H9 (cell line): ENCODE data around the gene UVRAG. TPM values are rescaled to one million over a fixed set of nuclear protein-coding genes. Genes with fewer than 3 reads are reported as not detected.

Experiments used
- DNase-seq: peaks from one replicate; pipeline ENCODE4 v3.0.0-alpha.2; 2017
- H2AFZ ChIP-seq: one replicate; pipeline ENCODE4 v1.6.1; 2013; ENCODE audit warnings: mild to moderate bottlenecking, low read length, control low read depth, moderate library complexity
- H2AK5ac ChIP-seq: 2 replicates; pipeline ENCODE4 v1.6.1; 2013; ENCODE audit warnings: low read length, control low read depth, mixed read lengths; ENCODE audit not compliant: insufficient read length
- H2BK120ac ChIP-seq: one replicate; pipeline ENCODE4 v1.6.1; 2013; ENCODE audit warnings: low read depth, mild to moderate bottlenecking, low read length, control low read depth, inconsistent platforms; ENCODE audit not compliant: poor library complexity, severe bottlenecking
- H2BK12ac ChIP-seq: 2 replicates; pipeline ENCODE4 v1.6.1; 2013; ENCODE audit warnings: low read length, control low read depth, mixed read lengths, low read depth; ENCODE audit not compliant: insufficient read length
- H2BK15ac ChIP-seq: 2 replicates; pipeline ENCODE4 v1.6.1; 2013; ENCODE audit warnings: low read depth, low read length, control low read depth
- H2BK20ac ChIP-seq: one replicate; pipeline ENCODE4 v1.6.1; 2013; ENCODE audit warnings: low read depth, mild to moderate bottlenecking, low read length, control low read depth, inconsistent platforms; ENCODE audit not compliant: poor library complexity, severe bottlenecking
- H2BK5ac ChIP-seq: 2 replicates; pipeline ENCODE4 v1.6.1; 2013; ENCODE audit warnings: low read length, control low read depth, mixed read lengths; ENCODE audit not compliant: insufficient read length
- H3K14ac ChIP-seq: 2 replicates; pipeline ENCODE4 v1.6.1; 2013; ENCODE audit warnings: low read length, control low read depth; ENCODE audit not compliant: insufficient read depth
- H3K18ac ChIP-seq: 2 replicates; pipeline ENCODE4 v1.6.1; 2013; ENCODE audit warnings: low read depth, mild to moderate bottlenecking, mixed read lengths, low read length, control low read depth; ENCODE audit not compliant: insufficient read length
- H3K23ac ChIP-seq: 2 replicates; pipeline ENCODE4 v1.6.1; 2013; ENCODE audit warnings: low read length, control low read depth, mixed read lengths, low read depth; ENCODE audit not compliant: insufficient read length
- H3K23me2 ChIP-seq: 2 replicates; pipeline ENCODE4 v1.6.1; 2013; ENCODE audit warnings: low read depth, mild to moderate bottlenecking, mixed read lengths, low read length, control low read depth; ENCODE audit not compliant: insufficient read length, poor library complexity, severe bottlenecking
- H3K27ac ChIP-seq: 2 replicates; pipeline ENCODE4 v1.5.1; 2013; ENCODE audit warnings: low read length, control low read depth, mixed read lengths, low read depth; ENCODE audit not compliant: insufficient read length
- H3K27me3 ChIP-seq: 2 replicates; pipeline ENCODE4 v1.6.1; 2013; ENCODE audit warnings: low read length, control low read depth, inconsistent platforms; ENCODE audit not compliant: insufficient read depth
- H3K4ac ChIP-seq: 2 replicates; pipeline ENCODE4 v1.6.1; 2013; ENCODE audit warnings: low read depth, mild to moderate bottlenecking, control low read depth, inconsistent platforms, low read length, moderate library complexity
- H3K4me1 ChIP-seq: 2 replicates; pipeline ENCODE4 v1.6.1; 2013; ENCODE audit warnings: low read length, control low read depth, inconsistent platforms; ENCODE audit not compliant: insufficient read depth
- H3K4me2 ChIP-seq: 2 replicates; pipeline ENCODE4 v1.6.1; 2013; ENCODE audit warnings: low read length, control low read depth, mixed read lengths; ENCODE audit not compliant: insufficient read length, insufficient read depth
- H3K56ac ChIP-seq: 2 replicates; pipeline ENCODE4 v1.6.1; 2013; ENCODE audit warnings: low read depth, mild to moderate bottlenecking, mixed read lengths, low read length, control low read depth; ENCODE audit not compliant: insufficient read length
- H3K79me1 ChIP-seq: 2 replicates; pipeline ENCODE4 v1.6.1; 2013; ENCODE audit warnings: low read depth, mild to moderate bottlenecking, moderate library complexity, low read length, control low read depth, inconsistent platforms; ENCODE audit not compliant: insufficient read depth, poor library complexity, severe bottlenecking
- H3K79me2 ChIP-seq: 2 replicates; pipeline ENCODE4 v1.6.1; 2013; ENCODE audit warnings: low read length, control low read depth, inconsistent platforms; ENCODE audit not compliant: insufficient read depth
- H3K9ac ChIP-seq: 2 replicates; pipeline ENCODE4 v1.6.1; 2013; ENCODE audit warnings: low read length, control low read depth, mixed read lengths; ENCODE audit not compliant: insufficient read length; ENCODE audit errors: extremely low read depth
- H3K9me3 ChIP-seq: one replicate; pipeline ENCODE4 v1.6.1; 2013; ENCODE audit warnings: low read depth, low read length, inconsistent platforms; ENCODE audit not compliant: control insufficient read depth
- H3T11ph ChIP-seq: one replicate; pipeline ENCODE4 v1.6.1; 2013; ENCODE audit warnings: mild to moderate bottlenecking, low read length, control low read depth, inconsistent platforms
- H4K20me1 ChIP-seq: one replicate; pipeline ENCODE4 v1.6.1; 2013; ENCODE audit not compliant: control insufficient read depth, insufficient read length, insufficient read depth
- H4K5ac ChIP-seq: 2 replicates; pipeline ENCODE4 v1.6.1; 2013; ENCODE audit warnings: low read depth, mild to moderate bottlenecking, mixed read lengths, low read length, control low read depth; ENCODE audit not compliant: insufficient read length
- H4K8ac ChIP-seq: replicated peaks from 2 replicates; pipeline ENCODE4 v1.6.1; 2013; ENCODE audit warnings: low read length, control low read depth, mixed read lengths, low read depth; ENCODE audit not compliant: insufficient read length
- H4K91ac ChIP-seq: 2 replicates; pipeline ENCODE4 v1.6.1; 2013; ENCODE audit warnings: low read depth, mild to moderate bottlenecking, moderate library complexity, mixed read lengths, low read length, control low read depth; ENCODE audit not compliant: insufficient read length
- H3K27ac Mint-ChIP-seq, 3 experiments: 2 replicates in 2 of 3; 3 replicates in 1 of 3; pipeline ENCODE4 v1.8.0; 2020 to 2021; ENCODE audit warnings: mixed read lengths in 3 of 3, mild to moderate bottlenecking in 1 of 3, moderate library complexity in 1 of 3
- H3K27me3 Mint-ChIP-seq: 2 replicates; pipeline ENCODE4 v1.8.0; 2021; ENCODE audit warnings: low read depth, mild to moderate bottlenecking, moderate library complexity, mixed read lengths
- H3K36me3 Mint-ChIP-seq, 3 experiments: 2 replicates in 2 of 3; 3 replicates in 1 of 3; pipeline ENCODE4 v1.8.0; 2020 to 2021; ENCODE audit warnings: low read depth in 3 of 3, mixed read lengths in 3 of 3; ENCODE audit not compliant: insufficient read depth in 1 of 3
- H3K4me1 Mint-ChIP-seq, 2 experiments: 2 replicates each; pipeline ENCODE4 v1.8.0; 2020; ENCODE audit warnings: mixed read lengths in 2 of 2
- H3K4me3 Mint-ChIP-seq, 2 experiments: 2 replicates in 1 of 2; 3 replicates in 1 of 2; pipeline ENCODE4 v1.8.0; 2020 to 2021; ENCODE audit warnings: mild to moderate bottlenecking in 2 of 2, mixed read lengths in 2 of 2, moderate library complexity in 1 of 2
- H3K9me3 Mint-ChIP-seq, 2 experiments: 2 replicates in 1 of 2; 3 replicates in 1 of 2; pipeline ENCODE4 v1.8.0; 2020; ENCODE audit warnings: mild to moderate bottlenecking in 2 of 2, mixed read lengths in 2 of 2, moderate library complexity in 1 of 2
- CTCF ChIP-seq: fragments of 200-600 bp; sonication (generic); conservative IDR thresholded peaks from 3 replicates; pipeline ENCODE4 v1.8.0; 2021; ENCODE audit warnings: antibody characterized with exemption, mild to moderate bottlenecking
- WGBS: extraction: QIAGEN DNeasy Blood & Tissue Kit; methylation state at CpG from one replicate; pipeline ENCODE4 v1.1.7; 2013; ENCODE audit warnings: missing lambda C conversion rate, low lambda C conversion rate, mixed read lengths; ENCODE audit not compliant: insufficient read length; ENCODE audit errors: extremely low coverage; 5-methylcytosine and 5-hydroxymethylcytosine counted together
- total RNA-seq: library from RNA; stranded (reverse); gene quantifications from 2 replicates; pipeline ENCODE4 v1.2.1, GENCODE V29; 2021

The UVRAG gene
- total RNA-seq, 1 experiment from 2014 or later = 18.5 TPM

- no CpG with 5 or more reads among the region's 3 CpGs for WGBS
- Histone ChIP-seq H3K18ac (no peak overlapping the region), H3K9me3 (no peaks in the 10 kb centered on the region)
These were observed 93.0 kb downstream of the UVRAG start for GRCh38 chr11:75907906-75908527.

More at GRCh38 chr11:75907906-75908527, 93.0 kb downstream of the UVRAG start:
- Histone ChIP-seq H3K79me1 (no peaks in the 10 kb centered on the region), H3K14ac (no peak overlapping the region), H2AFZ (no peak overlapping the region), H2BK20ac (no peak overlapping the region), H3K23ac (no peak overlapping the region), H4K8ac (no peak overlapping the region), H3K4me1 (no peaks in the 10 kb centered on the region), H2BK12ac (no peak overlapping the region), H4K91ac (no peak overlapping the region), H3K4ac (no peak overlapping the region), H3K56ac (no peak overlapping the region), H3T11ph (no peak overlapping the region), H4K5ac (no peak overlapping the region), H2BK120ac (no peak overlapping the region), H3K4me2 (no peak overlapping the region), H4K20me1 (no peaks in the 10 kb centered on the region), H3K27me3 (no peaks in the 10 kb centered on the region), H2BK5ac (no peak overlapping the region), H3K79me2 (no peaks in the 10 kb centered on the region), H3K9ac (no peak overlapping the region), H3K27ac (no peak overlapping the region), H2AK5ac (no peak overlapping the region), H3K23me2 (no peaks in the 10 kb centered on the region), H2BK15ac (no peak overlapping the region)
- no peak overlapping the region for H3K4me3 Mint-ChIP-seq
- no peak for TF ChIP-seq CTCF
- H3K27me3 Mint-ChIP-seq = no peaks in the 10 kb centered on the region
- no peaks in the 10 kb centered on the region for H3K36me3 Mint-ChIP-seq
- H3K9me3 Mint-ChIP-seq = no peaks in the 10 kb centered on the region
- no peak overlapping the region for H3K27ac Mint-ChIP-seq
- DNase-seq = no peak
- H3K4me1 Mint-ChIP-seq = no peaks in the 10 kb centered on the region
